Measurements from ENCODE around the gene COX17.

The COX17 gene

GRCh38 chr3:119664850-119665379 is 12.3 kb downstream of the COX17 start:
- TF ChIP-seq, protein P1, sequence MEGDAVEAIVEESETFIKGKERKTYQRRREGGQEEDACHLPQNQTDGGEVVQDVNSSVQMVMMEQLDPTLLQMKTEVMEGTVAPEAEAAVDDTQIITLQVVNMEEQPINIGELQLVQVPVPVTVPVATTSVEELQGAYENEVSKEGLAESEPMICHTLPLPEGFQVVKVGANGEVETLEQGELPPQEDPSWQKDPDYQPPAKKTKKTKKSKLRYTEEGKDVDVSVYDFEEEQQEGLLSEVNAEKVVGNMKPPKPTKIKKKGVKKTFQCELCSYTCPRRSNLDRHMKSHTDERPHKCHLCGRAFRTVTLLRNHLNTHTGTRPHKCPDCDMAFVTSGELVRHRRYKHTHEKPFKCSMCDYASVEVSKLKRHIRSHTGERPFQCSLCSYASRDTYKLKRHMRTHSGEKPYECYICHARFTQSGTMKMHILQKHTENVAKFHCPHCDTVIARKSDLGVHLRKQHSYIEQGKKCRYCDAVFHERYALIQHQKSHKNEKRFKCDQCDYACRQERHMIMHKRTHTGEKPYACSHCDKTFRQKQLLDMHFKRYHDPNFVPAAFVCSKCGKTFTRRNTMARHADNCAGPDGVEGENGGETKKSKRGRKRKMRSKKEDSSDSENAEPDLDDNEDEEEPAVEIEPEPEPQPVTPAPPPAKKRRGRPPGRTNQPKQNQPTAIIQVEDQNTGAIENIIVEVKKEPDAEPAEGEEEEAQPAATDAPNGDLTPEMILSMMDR (conservative IDR thresholded peaks at IDR 0.05; ENCODE audit: low read depth), result no peak
- ChIA-PET CTCF (interaction anchor here (0.8 kb wide), 1 partner anchor 15 kb away, joined by 3 read pairs; no protein-coding TSS in a partner anchor), POLR2A (ENCODE audit: low non-redundant PET) (no interaction called here)
- no peak overlapping the region for H3K27ac ChIP-seq
- DNase-seq (ENCODE audit: low spot score), result no peak

- ChIA-PET POLR2A (ENCODE audit: low non-redundant PET) (no interaction called here), CTCF (no interaction called here)
- DNase-seq (ENCODE audit: low spot score), result no peak
- H3K27ac ChIP-seq, result no peak overlapping the region
- TF ChIP-seq, protein P1 (conservative IDR thresholded peaks at IDR 0.05; ENCODE audit: low read depth), result no peak
Measured at GRCh38 chr3:119664370-119664769, 12.8 kb downstream of the COX17 start.

DNA sequence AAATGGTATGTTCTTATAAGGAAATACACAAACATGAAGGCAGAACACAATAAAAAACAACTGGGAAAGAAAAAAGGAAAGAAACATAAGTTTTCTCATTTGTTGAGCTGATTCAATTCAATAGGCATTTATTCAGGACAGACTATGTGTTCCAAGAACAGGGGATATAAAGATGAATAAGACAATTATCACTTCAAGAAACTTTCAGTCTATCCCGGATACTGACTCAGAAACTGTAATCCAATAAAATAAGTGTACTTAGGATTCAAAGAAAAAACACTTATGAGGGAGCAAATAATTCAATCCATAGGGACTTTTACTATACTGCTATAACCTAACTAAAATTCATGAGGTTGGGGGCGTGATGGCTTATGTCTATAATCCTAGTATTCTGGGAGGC is 13.3 kb downstream of the COX17 start:
- TF ChIP-seq, protein P1 (conservative IDR thresholded peaks at IDR 0.05; ENCODE audit: low read depth), result no peak
- no peak overlapping the region for H3K27ac ChIP-seq
- no peak for DNase-seq (ENCODE audit: low spot score)
- CTCF ChIA-PET, result no interaction called here
- POLR2A ChIA-PET (ENCODE audit: low non-redundant PET), result no interaction called here

GRCh38 chr3:119662604-119663373 is 14.4 kb downstream of the COX17 start:
- ChIA-PET CTCF (no interaction called here), POLR2A (ENCODE audit: low non-redundant PET) (no interaction called here)
- DNase-seq (ENCODE audit: low spot score), result no peak
- TF ChIP-seq, protein P1 (conservative IDR thresholded peaks at IDR 0.05; ENCODE audit: low read depth), result no peak
- no peak overlapping the region for H3K27ac ChIP-seq

DNA sequence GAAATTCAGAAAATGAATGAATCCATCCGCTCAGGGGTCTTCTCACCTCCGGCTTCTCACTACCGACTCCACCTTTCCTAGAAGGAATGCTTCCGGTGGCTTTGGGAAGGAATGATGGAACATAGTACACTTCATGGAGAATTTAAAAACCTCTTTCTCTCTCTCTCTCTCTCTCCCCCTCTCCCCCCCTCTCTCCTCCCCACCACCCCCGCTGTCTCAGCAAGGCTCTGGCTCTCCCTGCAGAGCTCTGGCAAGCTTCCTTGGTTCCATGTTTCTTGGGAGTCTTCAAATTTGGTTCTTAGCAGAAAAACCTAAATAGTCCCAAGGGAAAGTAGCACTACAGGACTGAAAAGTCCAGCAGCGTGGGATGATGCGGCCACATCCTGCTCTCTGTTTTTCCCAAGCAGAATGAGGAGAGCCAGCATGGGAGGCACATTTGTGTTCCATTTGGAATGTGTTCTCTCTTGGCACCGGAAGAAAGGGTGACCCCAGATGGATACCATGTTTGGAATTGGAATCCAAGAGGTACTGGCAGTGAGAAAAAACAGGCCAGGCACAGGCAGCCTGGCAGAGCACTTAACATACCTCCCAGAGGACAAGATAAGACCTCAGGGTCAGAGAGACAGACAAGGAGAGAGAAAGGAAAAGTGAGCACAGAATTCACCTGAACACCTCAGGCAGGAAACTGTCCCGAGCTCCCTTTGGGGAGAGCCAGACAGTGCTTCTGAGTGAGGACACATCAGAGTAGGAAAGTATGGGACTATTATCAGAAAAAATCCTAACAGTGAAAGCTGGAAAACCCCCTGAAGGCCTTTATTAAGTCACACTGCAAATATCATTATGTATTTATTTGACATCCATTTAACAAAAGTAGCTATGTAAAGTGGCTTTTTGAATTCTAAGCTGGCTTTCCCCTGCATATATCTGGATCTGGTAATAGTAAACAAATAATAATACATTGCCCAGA is 16.4 kb downstream of the COX17 start, which contains the start of gene POPDC2:
TSS of gene POPDC2 (minus strand) at position 116 of the 967 bp plus-strand sequence. CDS start 166 bp downstream, outside the sequence.
- ChIA-PET CTCF (interaction anchor here (0.6 kb wide), 1 partner anchor 280 kb away, joined by 3 read pairs; no protein-coding TSS in a partner anchor), POLR2A (ENCODE audit: low non-redundant PET) (interaction anchor here (0.6 kb wide), 1 partner anchor 68 kb away, joined by 4 read pairs; no protein-coding TSS in a partner anchor)
- DNase-seq (ENCODE audit: low spot score), result no peak
- H3K27ac ChIP-seq, result no peak within 1 kb of the TSS
- TF ChIP-seq, protein P1 (conservative IDR thresholded peaks at IDR 0.05; ENCODE audit: low read depth), result no peak
